ENCODE data around the gene CSGALNACT2.

CSGALNACT2 gene

DNA sequence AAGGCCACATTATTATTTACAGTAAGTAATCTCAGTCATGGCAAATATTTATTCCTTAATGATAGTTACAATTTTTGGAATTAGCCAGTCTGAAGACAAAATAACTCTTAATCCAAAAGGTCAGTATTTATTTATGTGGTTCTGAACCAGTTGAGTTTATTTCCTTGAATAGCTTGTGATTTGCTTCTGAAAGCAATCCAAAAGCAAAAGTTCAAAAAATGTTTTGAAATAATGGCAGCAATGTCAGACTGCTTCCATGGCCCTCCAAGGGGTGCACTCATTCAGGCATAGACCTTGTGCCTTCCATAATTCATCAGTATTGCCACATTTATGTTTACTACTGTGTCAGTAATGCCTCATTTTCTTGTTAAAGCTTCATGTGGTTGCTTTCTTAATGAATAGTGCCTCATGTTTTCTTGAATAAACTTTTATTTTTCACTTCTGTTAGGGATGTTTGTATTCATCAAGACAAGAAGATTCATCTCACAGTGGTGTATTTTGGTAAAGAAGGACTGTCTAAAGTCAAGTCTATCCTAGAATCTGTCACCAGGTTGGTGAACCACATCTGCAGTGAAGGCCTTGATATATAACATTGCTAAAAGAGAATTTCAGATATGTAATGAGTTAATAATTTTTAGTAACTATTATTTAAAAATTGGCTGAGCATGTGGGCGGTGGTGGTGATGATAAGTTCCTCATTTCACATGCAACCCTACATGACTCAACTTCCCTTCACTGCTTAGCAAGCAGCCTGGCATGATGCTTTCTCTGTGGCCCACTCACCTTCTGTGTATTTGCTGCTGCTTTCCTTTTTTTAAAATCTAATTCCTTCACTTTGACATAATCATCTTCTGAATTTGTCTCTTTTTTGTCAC lies 22.0 kb downstream of the CSGALNACT2 start:
- H3K4me3 ChIP-seq (ENCODE audit: low read length) = no peak overlapping the region
- TF ChIP-seq, protein P1, sequence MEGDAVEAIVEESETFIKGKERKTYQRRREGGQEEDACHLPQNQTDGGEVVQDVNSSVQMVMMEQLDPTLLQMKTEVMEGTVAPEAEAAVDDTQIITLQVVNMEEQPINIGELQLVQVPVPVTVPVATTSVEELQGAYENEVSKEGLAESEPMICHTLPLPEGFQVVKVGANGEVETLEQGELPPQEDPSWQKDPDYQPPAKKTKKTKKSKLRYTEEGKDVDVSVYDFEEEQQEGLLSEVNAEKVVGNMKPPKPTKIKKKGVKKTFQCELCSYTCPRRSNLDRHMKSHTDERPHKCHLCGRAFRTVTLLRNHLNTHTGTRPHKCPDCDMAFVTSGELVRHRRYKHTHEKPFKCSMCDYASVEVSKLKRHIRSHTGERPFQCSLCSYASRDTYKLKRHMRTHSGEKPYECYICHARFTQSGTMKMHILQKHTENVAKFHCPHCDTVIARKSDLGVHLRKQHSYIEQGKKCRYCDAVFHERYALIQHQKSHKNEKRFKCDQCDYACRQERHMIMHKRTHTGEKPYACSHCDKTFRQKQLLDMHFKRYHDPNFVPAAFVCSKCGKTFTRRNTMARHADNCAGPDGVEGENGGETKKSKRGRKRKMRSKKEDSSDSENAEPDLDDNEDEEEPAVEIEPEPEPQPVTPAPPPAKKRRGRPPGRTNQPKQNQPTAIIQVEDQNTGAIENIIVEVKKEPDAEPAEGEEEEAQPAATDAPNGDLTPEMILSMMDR (IDR thresholded peaks at IDR 0.05; ENCODE audit: insufficient read depth, low read depth, low read length, missing control alignments) = no peak
- DNase-seq (ENCODE audit: low read depth) = peak; percentile 86

DNA sequence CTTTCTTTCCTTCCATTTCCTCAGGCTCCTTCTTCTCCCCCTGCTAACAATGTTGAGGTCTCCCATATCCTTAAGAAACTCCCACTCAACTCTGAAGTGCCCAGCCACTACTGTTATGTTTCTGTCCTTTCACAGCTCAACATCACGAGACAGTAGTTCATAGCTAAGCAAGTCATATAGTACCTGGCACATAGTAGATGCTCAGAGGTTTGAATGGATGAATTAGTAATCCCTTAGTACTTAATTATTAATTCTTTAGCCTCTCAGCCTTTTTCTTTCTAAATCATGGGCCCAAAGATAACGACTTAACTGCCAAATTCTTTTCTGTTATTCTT lies 22.6 kb downstream of the CSGALNACT2 start:
- H3K4me3 ChIP-seq (ENCODE audit: low read length) = no peak overlapping the region
- TF ChIP-seq, protein P1 (IDR thresholded peaks at IDR 0.05; ENCODE audit: insufficient read depth, low read depth, low read length, missing control alignments) = no peak
- DNase-seq (ENCODE audit: low read depth) = no peak

DNA sequence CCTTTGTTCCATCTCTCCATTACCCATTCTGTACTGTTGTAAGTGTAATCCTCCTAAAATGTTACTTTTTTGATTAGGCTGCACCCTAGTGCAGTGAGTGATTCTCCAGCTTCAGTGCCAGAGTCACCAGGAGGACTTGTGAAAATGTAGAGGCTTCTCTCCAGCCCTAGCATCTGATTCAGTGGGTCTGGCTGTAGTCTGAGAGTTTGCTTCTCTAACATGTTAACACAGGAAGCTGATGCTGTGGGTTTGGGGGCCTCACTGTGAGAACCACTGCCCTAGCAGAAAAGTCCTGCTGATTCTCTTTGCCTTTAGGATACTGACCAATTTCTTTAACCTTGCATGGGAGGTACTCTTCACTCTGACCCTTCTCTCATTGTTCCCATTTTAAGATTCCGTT lies 24.4 kb downstream of the CSGALNACT2 start:
- H3K4me3 ChIP-seq (ENCODE audit: low read length) = no peak overlapping the region
- TF ChIP-seq, protein P1 (IDR thresholded peaks at IDR 0.05; ENCODE audit: insufficient read depth, low read depth, low read length, missing control alignments) = no peak
- DNase-seq (ENCODE audit: low read depth) = no peak

GRCh38 chr10:43166207-43166879 lies 28.1 kb downstream of the CSGALNACT2 start:
- TF ChIP-seq, protein P1 (IDR thresholded peaks at IDR 0.05; ENCODE audit: insufficient read depth, low read depth, low read length, missing control alignments) = no peak
- DNase-seq (ENCODE audit: low read depth) = peak; percentile 32
- no peak overlapping the region for H3K4me3 ChIP-seq (ENCODE audit: low read length)

GRCh38 chr10:43166880-43167497 lies 28.7 kb downstream of the CSGALNACT2 start:
- TF ChIP-seq, protein P1 (IDR thresholded peaks at IDR 0.05; ENCODE audit: insufficient read depth, low read depth, low read length, missing control alignments) = no peak
- DNase-seq (ENCODE audit: low read depth) = no peak
- H3K4me3 ChIP-seq (ENCODE audit: low read length) = no peak overlapping the region

DNA sequence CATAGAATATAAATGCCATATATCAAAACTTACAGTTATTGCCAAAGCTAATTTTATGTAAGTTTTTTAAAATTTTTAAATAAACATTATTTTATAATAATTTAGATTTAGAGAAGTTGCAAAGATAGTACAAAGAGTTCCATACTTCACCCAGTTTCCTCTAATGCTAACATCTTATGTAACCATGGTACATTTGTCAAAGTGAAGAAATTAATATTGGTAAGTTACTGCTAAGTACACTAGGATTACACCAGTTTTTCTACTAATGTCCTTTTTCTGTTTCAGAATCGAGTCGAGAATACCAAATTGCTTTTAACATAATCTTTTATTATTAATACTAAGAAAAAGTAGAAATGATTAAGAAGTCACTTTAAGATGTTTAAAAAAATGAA lies 29.2 kb downstream of the CSGALNACT2 start:
- DNase-seq (ENCODE audit: low read depth) = no peak
- TF ChIP-seq, protein P1 (IDR thresholded peaks at IDR 0.05; ENCODE audit: insufficient read depth, low read depth, low read length, missing control alignments) = no peak

More for the DNA sequence above, 29.2 kb downstream of the CSGALNACT2 start:
- H3K4me3 ChIP-seq (ENCODE audit: low read length) = no peak overlapping the region
